Stimulated activated CD4-positive, alpha-beta T cell treated with anti-CD3 and anti-CD28 coated beads, TNF-alpha, amount 100 ng/mL, for 48 hours (primary cell): ENCODE measurements around the gene MANSC4.
A peak's percentile ranks its signal among the peaks of the same experiment; 100 is the strongest.

Experiments used
- DNase-seq, 3 donors: peaks; one replicate each; pipeline ENCODE4 v3.0.0-alpha.2; 2020; ENCODE audit warnings: low read depth in 3 of 3

Gene MANSC4

GRCh38 chr12:27800819-27801218 lies 20.8 kb upstream of the MANSC4 start:
- DNase-seq: no peak

GRCh38 chr12:27797301-27798025 lies 17.4 kb upstream of the MANSC4 start:
- no peak for DNase-seq

GRCh38 chr12:27796128-27796527 lies 16.1 kb upstream of the MANSC4 start:
- no peak for DNase-seq

GRCh38 chr12:27794818-27795584 lies 15.0 kb upstream of the MANSC4 start:
- no peak for DNase-seq

GRCh38 chr12:27790179-27790578 lies 10.1 kb upstream of the MANSC4 start:
- DNase-seq: no peak

- no peak for DNase-seq
These were observed 7.5 kb upstream of the MANSC4 start for GRCh38 chr12:27787559-27787958.

GRCh38 chr12:27785882-27786570 lies 6.0 kb upstream of the MANSC4 start:
- no peak for DNase-seq

DNA sequence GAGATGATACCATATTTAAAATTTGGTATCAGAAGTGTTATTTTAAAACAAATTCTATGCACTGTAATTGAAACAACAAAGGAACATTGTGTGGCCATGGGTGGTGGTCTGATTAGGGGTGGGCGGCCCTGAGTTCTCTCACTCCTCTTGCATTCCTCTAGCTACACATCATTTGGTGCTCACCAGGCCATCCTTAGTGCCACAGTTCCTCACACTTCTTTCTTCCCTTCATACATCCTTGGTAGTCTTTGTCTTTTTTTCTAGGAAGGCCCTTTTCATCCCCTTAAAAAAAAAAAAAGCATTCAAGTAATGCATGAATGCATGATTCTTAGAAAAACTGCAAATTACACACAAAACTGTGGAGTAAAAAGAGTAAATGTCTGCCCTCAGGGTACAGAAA lies 2.4 kb upstream of the MANSC4 start:
- DNase-seq: no peak

DNA sequence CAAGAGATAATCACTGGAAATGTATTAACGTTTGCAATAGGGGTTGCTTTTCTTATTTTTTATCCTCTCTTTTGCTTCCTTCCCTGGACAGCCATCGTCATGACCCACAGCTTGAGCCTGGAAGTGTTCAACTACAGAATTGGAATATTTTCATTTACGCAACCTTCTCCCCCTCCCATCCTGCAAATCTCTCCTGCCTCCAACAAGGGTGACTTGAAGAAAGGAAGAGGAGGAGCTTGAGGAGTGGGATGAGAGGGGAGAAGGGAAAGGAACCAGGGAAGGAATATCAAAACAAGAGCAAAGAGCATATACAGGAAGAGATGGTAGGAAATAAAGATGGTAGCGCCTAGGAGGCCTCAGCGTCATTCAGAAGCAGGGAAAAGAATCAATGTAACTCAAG lies 1.6 kb upstream of the MANSC4 start:
- no peak for DNase-seq

DNA sequence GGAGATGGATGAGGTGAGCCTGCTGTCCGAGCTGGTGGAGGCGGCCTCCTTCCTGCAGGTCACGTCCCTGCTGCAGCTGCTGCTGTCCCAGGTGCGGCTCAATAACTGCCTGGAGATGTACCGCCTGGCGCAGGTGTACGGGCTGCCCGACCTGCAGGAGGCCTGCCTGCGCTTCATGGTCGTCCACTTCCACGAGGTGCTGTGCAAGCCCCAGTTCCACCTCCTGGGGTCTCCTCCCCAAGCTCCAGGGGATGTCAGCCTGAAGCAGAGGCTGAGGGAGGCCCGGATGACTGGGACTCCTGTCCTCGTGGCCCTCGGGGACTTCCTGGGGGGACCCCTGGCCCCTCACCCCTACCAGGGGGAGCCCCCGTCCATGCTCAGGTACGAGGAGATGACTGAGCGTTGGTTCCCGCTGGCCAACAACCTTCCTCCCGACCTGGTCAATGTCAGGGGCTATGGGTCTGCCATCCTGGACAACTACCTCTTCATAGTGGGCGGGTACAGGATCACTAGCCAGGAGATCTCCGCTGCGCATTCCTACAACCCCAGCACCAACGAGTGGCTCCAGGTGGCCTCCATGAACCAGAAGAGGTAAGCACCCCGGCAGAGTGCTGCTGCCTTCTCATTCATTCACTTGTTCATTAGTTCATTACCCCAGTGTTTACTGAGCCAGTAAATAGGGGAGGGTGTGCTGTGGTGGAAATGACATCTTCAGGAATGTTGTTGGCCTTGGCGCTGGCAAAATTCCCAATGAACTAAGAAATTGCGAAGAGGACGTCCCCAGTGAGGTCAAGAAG lies 774 bp upstream of the MANSC4 start:
- DNase-seq: peak in 2 of 3 donors; percentile 3 to 19

DNA sequence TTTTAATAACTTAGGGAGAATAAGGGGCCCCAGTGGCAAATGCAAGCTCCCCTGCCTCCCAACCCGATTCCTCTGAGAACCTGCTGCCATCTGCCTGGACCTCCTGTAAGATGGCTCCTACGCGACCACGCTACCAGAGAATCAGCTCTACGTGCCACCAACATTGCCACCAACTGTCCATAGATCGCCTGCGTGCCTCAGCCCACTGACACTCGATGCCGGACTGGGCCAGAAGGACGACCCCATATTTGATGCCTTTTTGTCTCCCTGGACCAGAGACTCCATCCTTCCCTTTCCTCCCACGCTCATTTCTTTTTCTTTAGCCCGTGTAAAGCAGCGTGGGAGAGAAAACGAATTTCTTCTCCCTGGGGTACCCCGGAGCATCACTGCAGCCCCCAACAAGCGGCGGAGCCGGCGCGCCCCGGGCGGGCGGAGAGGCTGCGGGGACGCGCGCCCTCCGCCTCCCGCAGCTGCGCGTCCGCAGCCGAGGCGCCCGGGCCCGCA lies 568 bp downstream of the MANSC4 start:
- DNase-seq: no peak

DNA sequence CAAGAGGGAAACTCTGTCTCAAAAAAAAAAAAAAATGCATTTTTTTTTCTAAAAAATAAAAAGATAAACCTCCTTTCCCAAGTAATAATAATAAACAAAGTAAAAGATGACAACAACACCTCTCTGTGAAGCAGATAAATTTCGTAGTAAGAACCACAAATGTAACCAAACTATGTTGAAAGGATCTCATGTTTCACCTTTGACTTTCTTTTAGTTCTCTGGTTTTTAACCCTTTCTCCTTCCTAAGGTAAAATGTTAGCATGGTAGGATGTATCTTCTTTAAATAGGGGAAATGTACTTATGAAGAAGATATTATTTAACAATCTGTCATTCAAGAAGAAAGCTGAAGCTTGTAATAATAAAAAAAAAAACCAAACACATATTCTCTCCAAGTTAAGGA lies 1.8 kb downstream of the MANSC4 start:
- DNase-seq: no peak

DNA sequence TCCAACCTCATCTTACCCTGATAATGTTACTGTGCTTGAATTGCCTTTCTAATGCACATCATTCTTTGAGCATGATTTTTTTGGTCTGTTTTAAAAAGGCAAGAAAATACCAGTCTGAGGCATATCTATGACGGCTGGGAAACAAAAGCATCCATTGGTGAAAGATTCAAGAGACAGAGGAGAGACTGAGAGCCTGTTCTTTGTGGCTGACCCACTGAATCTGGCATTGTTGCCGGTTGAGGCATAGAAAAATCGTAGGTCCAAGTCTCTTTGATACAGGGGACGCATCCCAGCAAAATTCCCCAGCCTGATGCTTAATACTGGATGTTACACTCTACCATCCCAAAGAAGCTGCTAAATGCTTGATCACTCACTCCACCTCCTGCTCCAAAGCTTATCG lies 2.9 kb downstream of the MANSC4 start:
- DNase-seq: no peak

DNA sequence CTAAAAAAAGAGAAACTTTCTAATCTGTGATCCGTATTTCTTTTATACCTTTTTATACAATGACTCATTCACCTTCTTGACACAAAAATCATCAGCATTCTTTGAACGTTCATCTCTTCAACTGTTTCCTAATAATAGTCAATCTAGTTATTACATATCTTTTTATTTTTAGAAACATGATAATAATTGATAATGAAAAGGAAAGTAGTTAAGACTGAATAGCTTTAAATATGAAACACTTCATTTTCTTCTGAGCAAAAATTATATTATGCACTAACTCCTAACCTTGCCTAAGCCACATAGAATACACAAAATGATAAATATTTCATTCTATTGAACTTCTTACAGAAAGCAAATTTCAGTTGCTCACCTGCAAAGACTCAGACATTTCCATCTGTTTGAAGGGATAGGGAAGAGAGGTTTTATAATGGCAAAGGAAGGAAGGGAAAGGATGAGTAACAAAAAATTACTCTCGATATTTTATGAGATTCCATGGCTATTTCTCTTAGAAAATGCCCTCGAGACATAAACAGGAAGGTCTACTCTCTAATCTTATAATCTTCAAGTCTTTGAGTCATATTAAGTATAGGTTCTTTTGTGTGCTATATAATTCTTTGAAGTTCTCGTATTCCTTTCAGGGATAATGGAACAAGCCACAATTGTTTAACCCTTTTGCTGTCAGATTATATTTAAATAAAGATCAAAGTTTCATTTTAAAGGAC lies 7.5 kb downstream of the MANSC4 start:
- no peak for DNase-seq

- no peak for DNase-seq
These were observed 8.3 kb downstream of the MANSC4 start for GRCh38 chr12:27771481-27772327.

DNA sequence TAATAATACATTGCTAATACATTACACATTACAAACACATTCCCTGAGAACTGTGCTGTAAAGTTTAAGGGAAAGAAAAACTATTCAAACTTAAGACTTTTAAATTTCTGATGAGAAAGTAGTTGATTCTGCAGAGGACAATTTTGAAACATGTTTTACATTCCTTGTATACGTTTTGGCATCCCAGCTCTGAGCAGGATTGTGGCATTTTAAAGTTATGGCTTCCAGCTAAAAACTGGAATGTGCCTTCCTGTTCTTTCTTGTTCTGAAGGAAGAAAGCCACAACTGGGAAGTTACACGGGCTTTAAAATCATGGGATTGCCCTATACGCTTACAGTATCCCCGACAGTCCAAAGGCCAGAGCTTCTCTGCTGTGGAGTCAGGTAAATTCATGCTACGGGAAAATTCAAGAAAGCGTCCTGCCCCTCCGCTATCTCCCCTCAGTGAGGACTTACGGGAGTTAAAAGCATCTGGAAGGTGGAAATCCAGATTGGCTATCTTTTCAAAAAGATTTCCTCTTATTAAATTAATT lies 10.8 kb downstream of the MANSC4 start:
- no peak for DNase-seq

DNA sequence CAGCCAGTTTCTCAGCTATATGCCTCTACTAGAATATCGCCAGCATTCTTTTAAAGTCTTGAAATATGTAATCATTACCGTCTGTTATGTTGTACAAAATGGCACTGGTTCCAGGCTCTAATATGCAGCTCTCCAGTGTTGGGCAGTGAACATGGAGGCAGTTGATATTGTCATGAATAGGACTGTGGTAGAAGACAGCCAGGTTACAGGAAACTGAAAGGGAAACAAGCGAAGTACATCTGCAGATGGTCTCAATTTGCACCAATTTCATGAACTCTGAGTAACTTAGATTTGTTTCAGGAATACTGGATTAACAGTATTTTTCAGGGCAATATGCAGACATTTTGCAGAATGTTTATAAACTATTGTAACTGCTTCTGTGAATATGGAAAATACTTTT lies 13.4 kb downstream of the MANSC4 start:
- DNase-seq: no peak

- peak in 1 of 3 donors; percentile 22 for DNase-seq
These were observed 17.3 kb downstream of the MANSC4 start for GRCh38 chr12:27762757-27763156.

GRCh38 chr12:27756670-27757195 lies 23.3 kb downstream of the MANSC4 start:
- no peak for DNase-seq

DNA sequence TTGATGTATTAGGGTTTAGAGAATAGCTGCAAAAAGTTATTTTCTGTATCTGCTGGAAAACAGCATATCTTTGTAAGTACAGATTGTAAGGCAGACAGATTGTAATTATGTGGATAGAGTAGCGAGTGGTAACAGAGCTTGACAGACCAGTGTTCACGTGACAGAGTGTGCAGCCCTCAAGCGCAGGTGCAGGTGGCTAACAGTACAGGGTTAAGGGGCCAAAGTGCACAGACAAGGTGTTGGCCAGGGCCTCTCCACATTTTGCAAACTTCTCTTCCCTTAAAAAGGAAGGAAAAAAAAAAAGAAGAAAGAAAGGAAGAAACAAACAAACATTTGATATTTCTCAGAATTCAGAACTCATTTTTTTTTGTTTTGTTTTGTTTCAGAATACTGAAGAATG lies 25.2 kb downstream of the MANSC4 start:
- no peak for DNase-seq
